ENCODE results near the gene RASGEF1B.
A peak's percentile ranks its signal among the peaks of the same experiment; 100 is the strongest.

Gene RASGEF1B

DNA sequence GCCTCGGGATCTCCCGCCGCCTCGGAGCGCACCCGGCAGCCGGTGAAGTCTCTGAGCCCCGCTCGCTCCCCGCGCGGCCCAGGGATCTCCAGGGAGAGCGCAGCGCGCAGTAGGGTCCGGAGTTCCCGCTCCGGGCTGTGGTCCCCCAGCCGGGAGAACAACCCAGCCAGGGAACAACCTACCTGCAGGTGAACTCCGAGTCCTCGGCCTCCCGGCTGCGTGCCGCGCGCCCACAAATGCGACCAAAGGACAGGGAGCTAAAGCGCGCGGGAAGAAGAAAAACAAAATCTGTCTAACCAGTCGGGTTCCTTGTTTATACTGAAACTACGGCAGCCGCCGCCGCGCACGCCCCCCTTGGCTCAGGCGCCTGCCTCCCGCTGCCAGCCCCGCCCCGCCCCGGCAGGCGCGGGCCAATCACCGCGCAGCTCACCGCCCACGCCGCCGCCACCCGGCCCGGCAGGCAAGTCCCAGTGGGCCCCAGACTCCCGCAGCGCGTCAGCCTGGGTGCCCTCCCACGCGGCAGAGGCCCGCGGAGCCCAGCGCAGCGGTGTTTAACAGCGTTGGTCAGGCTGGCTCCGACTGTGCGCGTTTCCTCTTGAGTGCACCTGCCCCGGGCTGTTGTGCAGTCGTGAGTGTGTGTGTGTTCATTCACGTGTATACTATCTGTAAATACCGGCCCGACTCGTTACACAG, at the start of gene RASGEF1B:
Gene RASGEF1B, minus strand, starts transcription at position 320 of the 693 bp plus-strand sequence. CDS start 12,399 bp downstream, outside the sequence.
- peak within 1 kb of the TSS; percentile 64 for H3K4me3 ChIP-seq (ENCODE audit: low read length)
- TF ChIP-seq, protein P1, sequence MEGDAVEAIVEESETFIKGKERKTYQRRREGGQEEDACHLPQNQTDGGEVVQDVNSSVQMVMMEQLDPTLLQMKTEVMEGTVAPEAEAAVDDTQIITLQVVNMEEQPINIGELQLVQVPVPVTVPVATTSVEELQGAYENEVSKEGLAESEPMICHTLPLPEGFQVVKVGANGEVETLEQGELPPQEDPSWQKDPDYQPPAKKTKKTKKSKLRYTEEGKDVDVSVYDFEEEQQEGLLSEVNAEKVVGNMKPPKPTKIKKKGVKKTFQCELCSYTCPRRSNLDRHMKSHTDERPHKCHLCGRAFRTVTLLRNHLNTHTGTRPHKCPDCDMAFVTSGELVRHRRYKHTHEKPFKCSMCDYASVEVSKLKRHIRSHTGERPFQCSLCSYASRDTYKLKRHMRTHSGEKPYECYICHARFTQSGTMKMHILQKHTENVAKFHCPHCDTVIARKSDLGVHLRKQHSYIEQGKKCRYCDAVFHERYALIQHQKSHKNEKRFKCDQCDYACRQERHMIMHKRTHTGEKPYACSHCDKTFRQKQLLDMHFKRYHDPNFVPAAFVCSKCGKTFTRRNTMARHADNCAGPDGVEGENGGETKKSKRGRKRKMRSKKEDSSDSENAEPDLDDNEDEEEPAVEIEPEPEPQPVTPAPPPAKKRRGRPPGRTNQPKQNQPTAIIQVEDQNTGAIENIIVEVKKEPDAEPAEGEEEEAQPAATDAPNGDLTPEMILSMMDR (conservative IDR thresholded peaks at IDR 0.05; ENCODE audit: low read length) = no peak
- peak; percentile 45 for DNase-seq (ENCODE audit: low read depth)

- TF ChIP-seq, protein P1 (conservative IDR thresholded peaks at IDR 0.05; ENCODE audit: low read length) = no peak
- H3K4me3 ChIP-seq (ENCODE audit: low read length) = no peak overlapping the region
- no peak for DNase-seq (ENCODE audit: low read depth)
Observed at GRCh38 chr4:81519856-81520255, 48.1 kb upstream of the RASGEF1B start.

GRCh38 chr4:81519427-81519773, 47.7 kb upstream of the RASGEF1B start:
- H3K4me3 ChIP-seq (ENCODE audit: low read length) = no peak overlapping the region
- DNase-seq (ENCODE audit: low read depth) = no peak
- TF ChIP-seq, protein P1 (conservative IDR thresholded peaks at IDR 0.05; ENCODE audit: low read length) = no peak

- TF ChIP-seq, protein P1 (conservative IDR thresholded peaks at IDR 0.05; ENCODE audit: low read length) = no peak
- DNase-seq (ENCODE audit: low read depth) = no peak
- H3K4me3 ChIP-seq (ENCODE audit: low read length) = no peak overlapping the region
Observed at GRCh38 chr4:81518762-81519426, 47.2 kb upstream of the RASGEF1B start.

DNA sequence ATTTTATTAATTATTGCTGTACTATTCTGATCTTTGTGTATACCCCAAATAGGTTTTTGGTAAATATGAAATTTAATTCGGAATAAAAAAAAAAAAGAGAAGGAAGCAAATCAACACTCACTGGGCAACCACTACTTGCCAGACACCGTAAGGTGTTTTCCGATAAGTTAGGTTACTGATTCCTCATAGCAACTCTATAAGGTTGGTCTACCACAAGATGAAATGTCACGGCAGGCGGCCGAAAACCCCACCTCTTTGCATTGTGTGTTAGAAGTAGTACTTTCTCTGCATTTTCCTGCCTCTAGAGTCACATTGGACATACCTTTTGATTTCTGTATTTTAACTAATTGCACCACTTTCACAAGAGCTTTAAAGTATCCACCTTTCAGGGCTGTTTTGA, 44.5 kb upstream of the RASGEF1B start:
- TF ChIP-seq, protein P1 (conservative IDR thresholded peaks at IDR 0.05; ENCODE audit: low read length) = no peak
- no peak for DNase-seq (ENCODE audit: low read depth)
- no peak overlapping the region for H3K4me3 ChIP-seq (ENCODE audit: low read length)

DNA sequence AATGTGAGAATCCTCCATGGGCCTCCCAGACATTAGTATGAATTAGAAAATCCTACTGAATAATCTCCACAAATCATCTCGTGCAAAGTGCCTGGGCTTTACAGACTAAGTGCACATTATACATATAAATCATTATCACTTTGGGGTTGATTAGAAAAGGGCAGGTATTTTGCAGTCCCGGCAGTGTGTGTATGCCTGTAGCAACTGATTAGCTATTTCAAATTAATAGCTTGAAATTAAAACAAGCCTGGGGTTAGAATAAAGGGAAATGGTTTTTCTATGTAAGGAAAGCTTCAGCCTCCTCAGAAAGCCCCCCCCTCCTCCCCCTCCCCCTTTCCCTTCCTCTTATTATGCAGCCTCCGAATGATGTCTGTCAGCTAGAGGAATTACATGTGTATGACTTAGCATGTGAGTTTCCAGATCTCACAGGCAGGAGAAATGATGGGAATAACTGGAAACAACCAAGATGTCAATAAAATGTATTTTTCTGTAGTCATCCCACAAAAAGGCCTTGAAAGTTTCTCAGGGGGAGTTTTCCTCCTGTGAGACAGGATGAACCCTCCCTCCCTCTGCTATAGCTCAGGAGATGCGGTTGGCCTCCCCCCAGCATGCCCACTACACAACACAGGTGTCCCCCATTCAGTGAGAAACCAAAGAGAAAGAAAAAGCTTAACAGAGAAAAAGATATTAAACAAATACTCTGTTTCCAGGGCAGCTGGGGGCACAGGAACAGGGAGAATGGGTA, 41.2 kb upstream of the RASGEF1B start:
- DNase-seq (ENCODE audit: low read depth) = no peak
- H3K4me3 ChIP-seq (ENCODE audit: low read length) = no peak overlapping the region
- TF ChIP-seq, protein P1 (conservative IDR thresholded peaks at IDR 0.05; ENCODE audit: low read length) = no peak

Data from AG10803 (cell line).